ENCODE results near the gene MED28. TPM values are rescaled to one million over a fixed set of nuclear protein-coding genes. Genes with fewer than 3 reads are reported as not detected.

Gene MED28
- polyA plus RNA-seq, 1 of the 3 experiments (the other 2 are of a cell fraction), result 7.5 TPM

DNA sequence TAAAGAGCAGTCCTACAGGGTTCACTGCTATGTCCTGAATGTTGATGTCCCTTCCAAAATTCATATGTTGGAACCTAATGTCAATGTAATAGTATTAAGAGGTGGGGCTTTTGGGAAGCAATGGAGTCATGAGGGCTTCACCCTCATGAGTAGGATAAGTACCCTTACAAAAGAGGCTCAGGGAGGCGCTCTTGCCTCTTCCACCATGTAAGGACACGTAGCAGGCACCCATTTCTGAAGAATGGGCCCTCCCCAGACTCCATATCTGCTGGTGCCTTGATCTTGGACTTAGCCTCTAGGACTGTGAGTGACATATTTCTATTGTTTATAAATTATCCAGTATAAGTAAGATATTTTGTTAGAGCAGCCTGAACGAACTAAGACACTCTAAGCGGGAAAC, 15.8 kb downstream of the MED28 start:
- H3K36me3 ChIP-seq (replicated peaks in 1 of 2; ENCODE audit: control insufficient read depth in 1 of 2, insufficient read depth in 2 of 2, low read length in 1 of 2), result peaks cover 59 to 69% of the 10 kb centered on the region in 2 experiments
- no peak overlapping the region for H3K4me3 ChIP-seq (ENCODE audit: low read depth in 2 of 2, low read length in 1 of 2)
- H3K79me2 ChIP-seq (ENCODE audit: insufficient read depth), result no peaks in the 10 kb centered on the region; the same call in 1 of the 2 replicates
- ChIA-PET CTCF (no interaction called here), POLR2A (no interaction called here)
- no peaks in the 10 kb centered on the region for H3K9me2 ChIP-seq
- no peak overlapping the region for H3K27ac ChIP-seq (ENCODE audit: low read depth in 2 of 2, low read length in 1 of 2)
- H2AFZ ChIP-seq (ENCODE audit: low read depth), result no peak overlapping the region
- H3K9ac ChIP-seq, result no peak overlapping the region
- H3K27me3 ChIP-seq (ENCODE audit: insufficient read depth), result no peaks in the 10 kb centered on the region
- TF ChIP-seq FOXM1 (IDR thresholded peaks at IDR 0.05; ENCODE audit: low read depth) (no peak), CHD2 (IDR thresholded peaks at IDR 0.05; ENCODE audit: low read length, partially characterized antibody) (no peak), ELF1 (IDR thresholded peaks at IDR 0.05) (no peak), YY1 (IDR thresholded peaks at IDR 0.05; ENCODE audit: low read depth) (no peak)
- TF ChIP-seq, protein P1, sequence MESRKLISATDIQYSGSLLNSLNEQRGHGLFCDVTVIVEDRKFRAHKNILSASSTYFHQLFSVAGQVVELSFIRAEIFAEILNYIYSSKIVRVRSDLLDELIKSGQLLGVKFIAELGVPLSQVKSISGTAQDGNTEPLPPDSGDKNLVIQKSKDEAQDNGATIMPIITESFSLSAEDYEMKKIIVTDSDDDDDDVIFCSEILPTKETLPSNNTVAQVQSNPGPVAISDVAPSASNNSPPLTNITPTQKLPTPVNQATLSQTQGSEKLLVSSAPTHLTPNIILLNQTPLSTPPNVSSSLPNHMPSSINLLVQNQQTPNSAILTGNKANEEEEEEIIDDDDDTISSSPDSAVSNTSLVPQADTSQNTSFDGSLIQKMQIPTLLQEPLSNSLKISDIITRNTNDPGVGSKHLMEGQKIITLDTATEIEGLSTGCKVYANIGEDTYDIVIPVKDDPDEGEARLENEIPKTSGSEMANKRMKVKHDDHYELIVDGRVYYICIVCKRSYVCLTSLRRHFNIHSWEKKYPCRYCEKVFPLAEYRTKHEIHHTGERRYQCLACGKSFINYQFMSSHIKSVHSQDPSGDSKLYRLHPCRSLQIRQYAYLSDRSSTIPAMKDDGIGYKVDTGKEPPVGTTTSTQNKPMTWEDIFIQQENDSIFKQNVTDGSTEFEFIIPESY (IDR thresholded peaks at IDR 0.05; ENCODE audit: borderline replicate concordance, low read depth), result no peak
- TF ChIP-seq, protein P2, sequence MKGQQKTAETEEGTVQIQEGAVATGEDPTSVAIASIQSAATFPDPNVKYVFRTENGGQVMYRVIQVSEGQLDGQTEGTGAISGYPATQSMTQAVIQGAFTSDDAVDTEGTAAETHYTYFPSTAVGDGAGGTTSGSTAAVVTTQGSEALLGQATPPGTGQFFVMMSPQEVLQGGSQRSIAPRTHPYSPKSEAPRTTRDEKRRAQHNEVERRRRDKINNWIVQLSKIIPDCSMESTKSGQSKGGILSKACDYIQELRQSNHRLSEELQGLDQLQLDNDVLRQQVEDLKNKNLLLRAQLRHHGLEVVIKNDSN (IDR thresholded peaks at IDR 0.05; ENCODE audit: borderline replicate concordance, low read depth), result no peak
- no peaks in the 10 kb centered on the region for H3K4me1 ChIP-seq (ENCODE audit: control insufficient read depth in 1 of 2, insufficient read depth in 2 of 2, low read depth in 1 of 2, low read length in 1 of 2)
- H3F3A ChIP-seq (replicated peaks; ENCODE audit: insufficient read depth), result no peaks in the 10 kb centered on the region
- no peaks in the 10 kb centered on the region for H3K9me3 ChIP-seq
- WGBS (ENCODE audit: low lambda C conversion rate), result 94% methylated on average over 4 of the region's 4 CpGs
- no peak for DNase-seq
- no peak overlapping the region for H3K4me2 ChIP-seq
- H4K20me1 ChIP-seq (ENCODE audit: insufficient read depth), result no peaks in the 10 kb centered on the region

DNA sequence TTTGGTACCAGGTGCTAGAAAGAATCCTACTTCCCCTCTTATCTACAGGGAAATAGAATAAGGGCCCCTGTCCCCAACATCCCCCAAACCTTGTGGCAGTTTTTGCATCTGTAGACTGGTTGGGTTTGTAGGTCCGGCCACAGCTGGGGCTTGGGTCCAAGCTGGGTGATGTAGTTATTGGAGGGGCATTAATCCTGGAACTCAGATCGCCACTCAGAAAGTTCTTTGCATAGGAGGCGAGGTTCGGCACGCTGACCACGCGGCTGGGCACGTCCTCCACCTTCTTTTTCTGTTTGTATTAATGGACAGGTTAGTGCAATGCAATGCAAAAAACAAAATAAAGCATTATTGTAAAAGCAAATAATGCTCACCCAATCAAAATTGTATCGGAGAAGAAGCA, 19.2 kb downstream of the MED28 start:
- TF ChIP-seq, protein P3, sequence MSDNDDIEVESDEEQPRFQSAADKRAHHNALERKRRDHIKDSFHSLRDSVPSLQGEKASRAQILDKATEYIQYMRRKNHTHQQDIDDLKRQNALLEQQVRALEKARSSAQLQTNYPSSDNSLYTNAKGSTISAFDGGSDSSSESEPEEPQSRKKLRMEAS (IDR thresholded peaks at IDR 0.05; ENCODE audit: low read depth), result no peak
- TF ChIP-seq TEAD4 (IDR thresholded peaks at IDR 0.05; ENCODE audit: borderline replicate concordance, insufficient read depth), result no peak
- TF ChIP-seq POLR2AphosphoS5 (IDR thresholded peaks at IDR 0.05; ENCODE audit: low read depth, low read length), result no peak
- TF ChIP-seq MEF2A (IDR thresholded peaks at IDR 0.05; ENCODE audit: borderline replicate concordance, low read depth), result no peak
- TF ChIP-seq, protein P4, sequence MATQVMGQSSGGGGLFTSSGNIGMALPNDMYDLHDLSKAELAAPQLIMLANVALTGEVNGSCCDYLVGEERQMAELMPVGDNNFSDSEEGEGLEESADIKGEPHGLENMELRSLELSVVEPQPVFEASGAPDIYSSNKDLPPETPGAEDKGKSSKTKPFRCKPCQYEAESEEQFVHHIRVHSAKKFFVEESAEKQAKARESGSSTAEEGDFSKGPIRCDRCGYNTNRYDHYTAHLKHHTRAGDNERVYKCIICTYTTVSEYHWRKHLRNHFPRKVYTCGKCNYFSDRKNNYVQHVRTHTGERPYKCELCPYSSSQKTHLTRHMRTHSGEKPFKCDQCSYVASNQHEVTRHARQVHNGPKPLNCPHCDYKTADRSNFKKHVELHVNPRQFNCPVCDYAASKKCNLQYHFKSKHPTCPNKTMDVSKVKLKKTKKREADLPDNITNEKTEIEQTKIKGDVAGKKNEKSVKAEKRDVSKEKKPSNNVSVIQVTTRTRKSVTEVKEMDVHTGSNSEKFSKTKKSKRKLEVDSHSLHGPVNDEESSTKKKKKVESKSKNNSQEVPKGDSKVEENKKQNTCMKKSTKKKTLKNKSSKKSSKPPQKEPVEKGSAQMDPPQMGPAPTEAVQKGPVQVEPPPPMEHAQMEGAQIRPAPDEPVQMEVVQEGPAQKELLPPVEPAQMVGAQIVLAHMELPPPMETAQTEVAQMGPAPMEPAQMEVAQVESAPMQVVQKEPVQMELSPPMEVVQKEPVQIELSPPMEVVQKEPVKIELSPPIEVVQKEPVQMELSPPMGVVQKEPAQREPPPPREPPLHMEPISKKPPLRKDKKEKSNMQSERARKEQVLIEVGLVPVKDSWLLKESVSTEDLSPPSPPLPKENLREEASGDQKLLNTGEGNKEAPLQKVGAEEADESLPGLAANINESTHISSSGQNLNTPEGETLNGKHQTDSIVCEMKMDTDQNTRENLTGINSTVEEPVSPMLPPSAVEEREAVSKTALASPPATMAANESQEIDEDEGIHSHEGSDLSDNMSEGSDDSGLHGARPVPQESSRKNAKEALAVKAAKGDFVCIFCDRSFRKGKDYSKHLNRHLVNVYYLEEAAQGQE (IDR thresholded peaks at IDR 0.05; ENCODE audit: low read depth, low read length), result no peak
- TF ChIP-seq JUND (IDR thresholded peaks at IDR 0.05), result no peak
- no peak for TF ChIP-seq NRF1 (IDR thresholded peaks at IDR 0.05; ENCODE audit: low read depth, low read length)
- no peak for TF ChIP-seq FOXJ3 (CRISPR knock-in tag; IDR thresholded peaks at IDR 0.05)
- TF ChIP-seq CHD2 (IDR thresholded peaks at IDR 0.05; ENCODE audit: low read length, partially characterized antibody), result no peak
- TF ChIP-seq GABPA (IDR thresholded peaks at IDR 0.05; ENCODE audit: low read depth), result no peak
- no peak for TF ChIP-seq MXI1 (IDR thresholded peaks at IDR 0.05; ENCODE audit: low read depth, low read length)
- TF ChIP-seq YY1 (IDR thresholded peaks at IDR 0.05; ENCODE audit: low read depth), result no peak
- TF ChIP-seq, protein P5, sequence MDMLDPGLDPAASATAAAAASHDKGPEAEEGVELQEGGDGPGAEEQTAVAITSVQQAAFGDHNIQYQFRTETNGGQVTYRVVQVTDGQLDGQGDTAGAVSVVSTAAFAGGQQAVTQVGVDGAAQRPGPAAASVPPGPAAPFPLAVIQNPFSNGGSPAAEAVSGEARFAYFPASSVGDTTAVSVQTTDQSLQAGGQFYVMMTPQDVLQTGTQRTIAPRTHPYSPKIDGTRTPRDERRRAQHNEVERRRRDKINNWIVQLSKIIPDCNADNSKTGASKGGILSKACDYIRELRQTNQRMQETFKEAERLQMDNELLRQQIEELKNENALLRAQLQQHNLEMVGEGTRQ (IDR thresholded peaks at IDR 0.05; ENCODE audit: borderline replicate concordance, low read depth, low read length), result no peak
- TF ChIP-seq, protein P1 (IDR thresholded peaks at IDR 0.05; ENCODE audit: borderline replicate concordance, low read depth), result no peak
- H3K27ac ChIP-seq (ENCODE audit: low read depth in 2 of 2, low read length in 1 of 2), result no peak overlapping the region
- H3K9ac ChIP-seq, result no peak overlapping the region
- H4K20me1 ChIP-seq (ENCODE audit: insufficient read depth), result 0 out of 2 replicates have a peak, but pooled peaks cover 3% of the 10 kb centered on the region
- peaks cover 15% of the 10 kb centered on the region for H3F3A ChIP-seq (replicated peaks; ENCODE audit: insufficient read depth)
- DNase-seq, result no peak
- POLR2A ChIA-PET, result no interaction called here
- H3K27me3 ChIP-seq (ENCODE audit: insufficient read depth), result no peaks in the 10 kb centered on the region
- no peak overlapping the region for H3K4me3 ChIP-seq (ENCODE audit: low read depth in 2 of 2, low read length in 1 of 2)
- CTCF ChIA-PET, result interaction anchor here (1.6 to 4.3 kb wide), 2 partner anchors 36 to 84 kb away, joined by 4 to 42 read pairs; no protein-coding TSS in a partner anchor
- no peaks in the 10 kb centered on the region for H3K9me3 ChIP-seq
- H2AFZ ChIP-seq (ENCODE audit: low read depth), result no peak overlapping the region
- 93% methylated on average over 9 of the region's 9 CpGs for WGBS (ENCODE audit: low lambda C conversion rate)
- H3K36me3 ChIP-seq (replicated peaks in 1 of 2; ENCODE audit: control insufficient read depth in 1 of 2, insufficient read depth in 2 of 2, low read length in 1 of 2), result peaks cover 48% of the 10 kb centered on the region in 2 experiments
- no peaks in the 10 kb centered on the region for H3K9me2 ChIP-seq
- no peaks in the 10 kb centered on the region; a peak in 1 of 4 replicates for H3K4me1 ChIP-seq (ENCODE audit: control insufficient read depth in 1 of 2, insufficient read depth in 2 of 2, low read depth in 1 of 2, low read length in 1 of 2)
- no peak overlapping the region for H3K4me2 ChIP-seq
- no peaks in the 10 kb centered on the region; the same call in 1 of the 2 replicates for H3K79me2 ChIP-seq (ENCODE audit: insufficient read depth)

All from SK-N-SH (cell line).